K562 (cell line): ENCODE data around the gene TMEM14C. TPM values are rescaled to one million over a fixed set of nuclear protein-coding genes. Genes with fewer than 3 reads are reported as not detected.

Experiments
- ATAC-seq: fragments of 200-7000 bp; cut with Tn5 transposase; 3 replicates; pipeline ENCODE4 v1.9.1; 2020; ENCODE audit warnings: moderate library complexity
- BruUV-seq: library from RNA; stranded (reverse); fragments of 400-500 nt; replicated peaks from 2 replicates; lab custom pipeline; 2021; lab: Mats Ljungman, UMichigan
- CTCF ChIA-PET: fragments of 300-600 bp; formaldehyde crosslinking; extraction: SDS; loops from one replicate; lab custom pipeline; 2021; ENCODE audit warnings: low intra/inter-chr PET ratio; lab: Yijun Ruan, JAX
- POLR2A ChIA-PET: fragments of 300-600, 350-650 bp; sonication (Branson Sonifier 250); formaldehyde crosslinking; extraction: SDS; loops from one replicate; lab custom pipeline; 2021; ENCODE audit warnings: antibody characterized with exemption, inconsistent platforms; lab: Yijun Ruan, JAX
- DNase-seq, 4 experiments: peaks; one replicate each; pipeline versions ENCODE4 v3.0.0 to v3.0.0-alpha.2; 2011 to 2018; ENCODE audit warnings: low spot score in 3 of 4, mixed read lengths in 3 of 4; ENCODE audit errors: extremely low read depth in 1 of 4
- FAIRE-seq: peaks from 2 replicates; lab custom pipeline; 2011; peaks lifted over from hg19 to GRCh38; lab: Jason Lieb, UNC
- H2AFZ ChIP-seq: 2 replicates; pipeline ENCODE4 v1.6.0; 2011; ENCODE audit warnings: low read depth, low read length, control low read depth, inconsistent platforms
- H3K27ac ChIP-seq: fragments of 200-600 bp; 3 replicates; pipeline ENCODE4 v1.8.0; 2011; ENCODE audit warnings: low read depth, mild to moderate bottlenecking, control low read depth, inconsistent platforms, low read length, moderate library complexity, mixed read lengths; ENCODE audit errors: extremely low read depth
- H3K27me3 ChIP-seq, 2 experiments: fragments of 300-600 bp in 1 of 2; 2 replicates in 1 of 2; 3 replicates in 1 of 2; pipeline versions ENCODE4 v1.6.0 to v1.8.0; 2011; ENCODE audit warnings: inconsistent platforms in 2 of 2, low read length in 2 of 2, mild to moderate bottlenecking in 1 of 2, mixed read lengths in 1 of 2, moderate library complexity in 1 of 2; ENCODE audit not compliant: control insufficient read depth in 2 of 2, insufficient read depth in 2 of 2
- H3K36me3 ChIP-seq: fragments of 300-600 bp; 3 replicates; pipeline ENCODE4 v1.8.0; 2011; ENCODE audit warnings: mild to moderate bottlenecking, low read length, inconsistent platforms; ENCODE audit not compliant: control insufficient read depth, insufficient read depth
- H3K4me1 ChIP-seq, 2 experiments: fragments of 200-600 bp in 1 of 2; replicated peaks in 1 of 2; 2 replicates in 1 of 2; 3 replicates in 1 of 2; pipeline versions ENCODE4 v1.5.1 to v1.8.0; 2011; ENCODE audit warnings: inconsistent platforms in 2 of 2, low read length in 2 of 2, mild to moderate bottlenecking in 1 of 2, mixed read lengths in 1 of 2, moderate library complexity in 1 of 2; ENCODE audit not compliant: control insufficient read depth in 2 of 2, insufficient read depth in 2 of 2
- H3K4me2 ChIP-seq: 2 replicates; pipeline ENCODE4 v1.6.1; 2011; ENCODE audit warnings: low read length, control low read depth, inconsistent platforms, mixed read lengths; ENCODE audit not compliant: insufficient read depth
- H3K4me3 ChIP-seq: fragments of 200-600 bp; sonication (generic), shearing (Covaris generic); 2 replicates; pipeline ENCODE4 v1.5.1; 2016; ENCODE audit warnings: control low read depth, inconsistent platforms
- H3K79me2 ChIP-seq: fragments of 200-600 bp; 3 replicates; pipeline ENCODE4 v1.8.0; 2011; ENCODE audit warnings: low read length, inconsistent platforms; ENCODE audit not compliant: control insufficient read depth, insufficient read depth
- H3K9ac ChIP-seq, 2 experiments: 2 replicates each; pipeline versions ENCODE4 v1.6.0 to v1.6.1; 2011; ENCODE audit warnings: low read depth in 2 of 2, low read length in 2 of 2, control low read depth in 1 of 2, inconsistent platforms in 1 of 2, mild to moderate bottlenecking in 1 of 2, mixed read lengths in 1 of 2; ENCODE audit not compliant: insufficient read depth in 1 of 2
- H3K9me1 ChIP-seq: one replicate; pipeline ENCODE4 v1.6.0; 2011; ENCODE audit warnings: inconsistent platforms, mild to moderate bottlenecking, low read length, moderate library complexity; ENCODE audit not compliant: control insufficient read depth, insufficient read depth
- H3K9me3 ChIP-seq: replicated peaks from 2 replicates; pipeline ENCODE4 v1.5.1; 2011; ENCODE audit warnings: low read depth, low read length, inconsistent platforms; ENCODE audit not compliant: control insufficient read depth, insufficient read depth
- H4K20me1 ChIP-seq: replicated peaks from 2 replicates; pipeline ENCODE4 v1.6.1; 2011; ENCODE audit warnings: low read length, inconsistent platforms, mixed read lengths; ENCODE audit not compliant: control insufficient read depth, insufficient read depth
- BCOR ChIP-seq: fragments of 450-650 bp; IDR thresholded peaks from 2 replicates; pipeline ENCODE4 v1.6.1; 2016
- CEBPG ChIP-seq, 3 experiments: fragments of 200-800 bp in 1 of 3; sonication (Bioruptor generic) in 1 of 3; sonication (generic) in 1 of 3; formaldehyde crosslinking in 1 of 3; IDR thresholded peaks in 2 of 3; conservative IDR thresholded peaks in 1 of 3; 2 replicates each; pipeline versions ENCODE4 v1.6.1 to v1.8.0; 2016 to 2022; ENCODE audit warnings: missing compliant biosample characterization in 2 of 3, missing genetic modification characterization in 2 of 3, mild to moderate bottlenecking in 1 of 3, missing genetic modification reagents in 1 of 3
- E2F1 ChIP-seq: sonication (generic); formaldehyde crosslinking; IDR thresholded peaks from 2 replicates; pipeline ENCODE4 v1.8.1; 2023; ENCODE audit warnings: mild to moderate bottlenecking, missing genetic modification reagents, moderate library complexity
- HDGF ChIP-seq: fragments of 450-650 bp; IDR thresholded peaks from 2 replicates; pipeline ENCODE4 v1.6.1; 2016
- JUN ChIP-seq, 2 experiments: sonication (generic) in 1 of 2; formaldehyde crosslinking in 1 of 2; IDR thresholded peaks; 2 replicates each; pipeline versions ENCODE4 v1.6.1 to v1.8.0; 2012 to 2022; ENCODE audit warnings: borderline replicate concordance in 2 of 2, mild to moderate bottlenecking in 2 of 2, improper control_type of control experiment in 1 of 2, low read depth in 1 of 2, low read length in 1 of 2, missing genetic modification reagents in 1 of 2
- KAT8 ChIP-seq: fragments of 450-650 bp; IDR thresholded peaks from 2 replicates; pipeline ENCODE4 v1.6.1; 2016; ENCODE audit warnings: low read depth, mild to moderate bottlenecking
- NCOA4 ChIP-seq: fragments of 450-650 bp; IDR thresholded peaks from 2 replicates; pipeline ENCODE4 v1.6.1; 2018; ENCODE audit warnings: mild to moderate bottlenecking; ENCODE audit not compliant: partially characterized antibody
- NFE2L1 ChIP-seq: fragments of 450-650 bp; IDR thresholded peaks from 2 replicates; pipeline ENCODE4 v1.6.1; 2016; ENCODE audit warnings: missing genetic modification characterization, low read depth, mild to moderate bottlenecking, missing compliant biosample characterization, moderate library complexity, borderline replicate concordance
- NFRKB ChIP-seq: fragments of 450-650 bp; IDR thresholded peaks from 2 replicates; pipeline ENCODE4 v1.6.1; 2016; ENCODE audit warnings: low read depth
- NR1H2 ChIP-seq: sonication (generic); formaldehyde crosslinking; IDR thresholded peaks from 2 replicates; pipeline ENCODE4 v1.4.0; 2020; ENCODE audit warnings: mild to moderate bottlenecking, missing genetic modification reagents
- RBM25 ChIP-seq: fragments of 200-400 bp; formaldehyde crosslinking; IDR thresholded peaks from 2 replicates; pipeline ENCODE4 v1.6.1; 2018; ENCODE audit warnings: low read length, low read depth, moderate library complexity; ENCODE audit not compliant: severe bottlenecking
- SP2 ChIP-seq: IDR thresholded peaks from 2 replicates; pipeline ENCODE4 v1.6.1; 2011; ENCODE audit warnings: mild to moderate bottlenecking, low read depth, low read length, moderate library complexity; ENCODE audit not compliant: poor library complexity, severe bottlenecking; ENCODE audit errors: extremely low read depth
- ZBTB17 ChIP-seq: fragments of 450-650 bp; formaldehyde crosslinking; IDR thresholded peaks from 2 replicates; pipeline ENCODE4 v1.4.0; 2020; ENCODE audit warnings: mild to moderate bottlenecking
- ZFX ChIP-seq: sonication (generic); formaldehyde crosslinking; IDR thresholded peaks from 2 replicates; pipeline ENCODE4 v1.8.0; 2022; ENCODE audit warnings: mild to moderate bottlenecking, missing genetic modification reagents, moderate library complexity
- ZNF232 ChIP-seq: sonication (generic); formaldehyde crosslinking; IDR thresholded peaks from 2 replicates; pipeline ENCODE4 v1.8.0; 2022; ENCODE audit warnings: mild to moderate bottlenecking, missing genetic modification reagents
- ZNF347 ChIP-seq: fragments of 450-650 bp; formaldehyde crosslinking; IDR thresholded peaks from 2 replicates; pipeline ENCODE4 v1.4.0; 2020; ENCODE audit warnings: low read depth, mild to moderate bottlenecking, moderate library complexity
- WGBS: fragments of 100-300 bp; shearing (Covaris generic); methylation state at CpG from one replicate; pipeline ENCODE4 v1.1.6; 2016; ENCODE audit warnings: low coverage, mixed read lengths; ENCODE audit not compliant: insufficient coverage; ENCODE audit errors: missing lambda C conversion rate; 5-methylcytosine and 5-hydroxymethylcytosine counted together
- in situ Hi-C: fragments of 300-500 bp; cut with MboI; formaldehyde crosslinking; loops from 4 replicates; pipeline ENCODE4 v1.15.0; 2018; ENCODE audit warnings: inconsistent platforms, mixed read lengths
- intact Hi-C: fragments of 100-400 bp; cut with micrococcal nuclease; formaldehyde crosslinking; loops from 2 replicates; pipeline ENCODE4 v1.14.2; 2022
- polyA plus RNA-seq, 8 experiments: library from polyadenylated mRNA; depleted of rRNA in 4 of 8; stranded (reverse) in 5 of 8; unstranded in 3 of 8; fragments of >200 nt; fragmentation: Nextera tagmentation in 2 of 8; fragmentation: Illumina TruSeq in 1 of 8; extraction: Ambion mirVana in 2 of 8; extraction: Trizol in 1 of 8; gene quantifications; 2 replicates each; pipeline versions ENCODE4 v1.2.1 to v1.2.3, GENCODE V29; 2011 to 2014; ENCODE audit warnings: inconsistent platforms in 1 of 8, missing spikeins in 1 of 8
- total RNA-seq, 7 experiments: library from RNA; depleted of rRNA in 6 of 7; stranded (reverse); fragments of >200 nt in 6 of 7; fragmentation: Illumina TruSeq in 2 of 7; extraction: Trizol in 2 of 7; gene quantifications; 2 replicates each; pipeline versions ENCODE4 v1.2.1 to v1.2.3, GENCODE V29; 2011 to 2021; ENCODE audit warnings: low replicate concordance in 1 of 7
- TF ChIP-seq, protein P1 (sequence below): fragments of 450-650 bp; formaldehyde crosslinking; IDR thresholded peaks from 2 replicates; pipeline ENCODE4 v1.4.0; 2022; ENCODE audit warnings: mild to moderate bottlenecking, moderate library complexity

The TMEM14C gene
- total and polyA plus RNA-seq, 9 of the 15 experiments (the other 6 are each of a cell fraction or from before 2014, with no cell fraction given), result 151 to 496 (median 263) TPM

GRCh38 chr6:10721850-10722569 lies 860 bp upstream of the TMEM14C start (continued):
- TF ChIP-seq BCOR (peak; percentile 56; the same call in 1 of the 2 replicates), ZBTB17 (no peak), ZNF232 (CRISPR knock-in tag) (no peak), NCOA4 (peak; percentile 25), RBM25 (peak; percentile 34), HDGF (0 out of 2 replicates have a peak, but pooled peaks have one; percentile 33), NFRKB (0 out of 2 replicates have a peak, but pooled peaks have one; percentile 27), NFE2L1 (tag) (0 out of 2 replicates have a peak, but pooled peaks have one; percentile 2), JUN (IDR thresholded peaks at IDR 0.05; ENCODE audit: borderline replicate concordance, low read depth, low read length) (no peak), JUN (CRISPR knock-in tag; IDR thresholded peaks at IDR 0.05; ENCODE audit: borderline replicate concordance) (peak; percentile 18; the same call in 1 of the 2 replicates)

DNA sequence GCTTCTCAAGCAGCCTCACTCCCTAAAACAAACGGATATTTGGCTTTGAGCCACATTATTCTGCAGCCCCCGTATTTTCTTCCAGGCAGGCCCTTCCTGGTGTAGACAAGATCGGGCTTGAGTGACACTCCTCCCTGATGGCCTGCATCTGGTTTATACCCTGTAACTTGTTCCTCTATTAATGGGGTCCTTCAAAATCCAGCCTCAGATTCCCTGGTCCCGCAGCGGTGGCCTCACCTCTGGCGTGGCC lies 375 bp upstream of the TMEM14C start:
- peak overlapping the region; percentile 64 for H3K4me3 ChIP-seq
- TSS peak; percentile 91 for BruUV-seq
- peak overlapping the region; percentile 90 for H2AFZ ChIP-seq
- H4K20me1 ChIP-seq, result no peaks in the 10 kb centered on the region
- H3K9ac ChIP-seq, result peak overlapping the region; percentile 85 to 92
- in situ Hi-C loops (no loop called here), intact Hi-C loops (loop anchor here (1.0 to 2.0 kb wide), 3 partner anchors 25 to 164 kb away; partner anchors contain the start of genes SYCP2L and TMEM14B)
- ChIA-PET CTCF (no interaction called here), POLR2A (interaction anchor here (0.6 to 4.0 kb wide), 15 partner anchors 9 to 1379 kb away, joined by 3 to 48 read pairs (median 3); partner anchors contain the start of gene TMEM14B)
- 0% methylated on average over 6 of the region's 6 CpGs for WGBS
- ATAC-seq (no peak), FAIRE-seq (no peak), DNase-seq (no peak)
- H3K36me3 ChIP-seq, result peaks cover 25% of the 10 kb centered on the region; the same call in 2 of the 3 replicates
- peaks cover 13% of the 10 kb centered on the region for H3K9me3 ChIP-seq
- H3K27me3 ChIP-seq, result no peaks in the 10 kb centered on the region
- H3K4me1 ChIP-seq, result peaks cover 44 to 48% of the 10 kb centered on the region in 2 experiments
- H3K79me2 ChIP-seq, result peaks cover 41% of the 10 kb centered on the region
- no peaks in the 10 kb centered on the region for H3K9me1 ChIP-seq
- H3K27ac ChIP-seq, result peak overlapping the region; percentile 88
- H3K4me2 ChIP-seq, result peak overlapping the region; percentile 79
- no peak for TF ChIP-seq KAT8
- TF ChIP-seq, protein P1, sequence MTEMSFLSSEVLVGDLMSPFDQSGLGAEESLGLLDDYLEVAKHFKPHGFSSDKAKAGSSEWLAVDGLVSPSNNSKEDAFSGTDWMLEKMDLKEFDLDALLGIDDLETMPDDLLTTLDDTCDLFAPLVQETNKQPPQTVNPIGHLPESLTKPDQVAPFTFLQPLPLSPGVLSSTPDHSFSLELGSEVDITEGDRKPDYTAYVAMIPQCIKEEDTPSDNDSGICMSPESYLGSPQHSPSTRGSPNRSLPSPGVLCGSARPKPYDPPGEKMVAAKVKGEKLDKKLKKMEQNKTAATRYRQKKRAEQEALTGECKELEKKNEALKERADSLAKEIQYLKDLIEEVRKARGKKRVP, result no peak
- TF ChIP-seq ZNF347, result no peak
- TF ChIP-seq E2F1, result peak; percentile 20; the same call in 1 of the 2 replicates
- peak; percentile 61 for TF ChIP-seq ZFX (CRISPR knock-in tag)
- TF ChIP-seq NR1H2 (CRISPR knock-in tag), result no peak
- TF ChIP-seq CEBPG (CRISPR knock-in tag; IDR thresholded peaks at IDR 0.05), result no peak
- TF ChIP-seq CEBPG (tag; conservative IDR thresholded peaks at IDR 0.05 in 1 of 2, IDR thresholded peaks at IDR 0.05 in 1 of 2), result peak; percentile 72 to 89; a peak in 3 of 4 replicates
- no peak for TF ChIP-seq SP2
